MCF 10A (cell line): Measurements from ENCODE around the gene NXPH1. TPM values are rescaled to one million over a fixed set of nuclear protein-coding genes. Genes with fewer than 3 reads are reported as not detected.

Experiments
- BruUV-seq: library from RNA; stranded (reverse); fragments of 400-500 nt; replicated peaks from 2 replicates; lab custom pipeline; 2021; lab: Mats Ljungman, UMichigan
- CTCF ChIA-PET: fragments of 300-600 bp; sonication (Branson Sonifier 250); formaldehyde crosslinking; extraction: SDS; loops from one replicate; lab custom pipeline; 2021; ENCODE audit warnings: antibody characterized with exemption, inconsistent platforms; lab: Yijun Ruan, JAX
- POLR2A ChIA-PET: fragments of 300-600, 350-650 bp; sonication (Branson Sonifier 250); formaldehyde crosslinking; extraction: SDS; loops from one replicate; lab custom pipeline; 2020; ENCODE audit warnings: antibody characterized with exemption, inconsistent platforms; lab: Yijun Ruan, JAX
- DNase-seq: peaks from one replicate; pipeline ENCODE4 v3.0.0-alpha.2; 2018; ENCODE audit not compliant: unreplicated experiment
- H3K27ac Mint-ChIP-seq: one replicate; pipeline ENCODE4 v1.8.0; 2022; ENCODE audit warnings: mild to moderate bottlenecking, low read depth, mixed read lengths; ENCODE audit not compliant: unreplicated experiment
- H3K27me3 Mint-ChIP-seq: one replicate; pipeline ENCODE4 v1.8.0; 2022; ENCODE audit warnings: mixed read lengths; ENCODE audit not compliant: insufficient read depth, unreplicated experiment
- H3K36me3 Mint-ChIP-seq: one replicate; pipeline ENCODE4 v1.8.0; 2022; ENCODE audit warnings: mild to moderate bottlenecking, moderate library complexity, mixed read lengths; ENCODE audit not compliant: insufficient read depth, unreplicated experiment
- H3K4me1 Mint-ChIP-seq: one replicate; pipeline ENCODE4 v1.8.0; 2022; ENCODE audit warnings: mixed read lengths; ENCODE audit not compliant: insufficient read depth, unreplicated experiment
- H3K4me3 Mint-ChIP-seq: one replicate; pipeline ENCODE4 v1.8.0; 2022; ENCODE audit warnings: mild to moderate bottlenecking, moderate library complexity, mixed read lengths; ENCODE audit not compliant: unreplicated experiment
- H3K9me3 Mint-ChIP-seq: one replicate; pipeline ENCODE4 v1.8.0; 2022; ENCODE audit warnings: mixed read lengths; ENCODE audit not compliant: unreplicated experiment
- CTCF ChIP-seq: fragments of 200-600 bp; IDR thresholded peaks from one replicate; pipeline ENCODE4 v1.8.0; 2022; ENCODE audit warnings: antibody characterized with exemption, mild to moderate bottlenecking; ENCODE audit not compliant: unreplicated experiment
- intact Hi-C: fragments of 100-400 bp; cut with micrococcal nuclease; formaldehyde crosslinking; loops from 2 replicates; pipeline ENCODE4 v1.14.1; 2022
- total RNA-seq: library from RNA; stranded (reverse); gene quantifications from 2 replicates; pipeline ENCODE4 v1.2.3, GENCODE V29; 2022

Gene NXPH1
- total RNA-seq, 1 experiment from 2014 or later: not detected

GRCh38 chr7:8443576-8444467 is 10.4 kb downstream of the NXPH1 start:
- CTCF ChIA-PET: no interaction called here

GRCh38 chr7:8444468-8444769 is 11.0 kb downstream of the NXPH1 start:
- H3K4me3 Mint-ChIP-seq: no peak overlapping the region
- intact Hi-C loops: no loop called here
- ChIA-PET CTCF (no interaction called here), POLR2A (no interaction called here)
- peaks cover 8% of the 10 kb centered on the region for H3K9me3 Mint-ChIP-seq
- H3K36me3 Mint-ChIP-seq: no peaks in the 10 kb centered on the region
- peaks cover 18% of the 10 kb centered on the region for H3K27me3 Mint-ChIP-seq
- no peak for TF ChIP-seq CTCF
- no peak overlapping the region for H3K27ac Mint-ChIP-seq
- no peak for DNase-seq
- no peaks in the 10 kb centered on the region for H3K4me1 Mint-ChIP-seq
- BruUV-seq: no TSS peak

More at GRCh38 chr7:8443576-8444467, 10.4 kb downstream of the NXPH1 start:
- no TSS peak for BruUV-seq
- Mint-ChIP-seq H3K27me3 (peaks cover 19% of the 10 kb centered on the region), H3K9me3 (peaks cover 8% of the 10 kb centered on the region), H3K27ac (no peak overlapping the region), H3K36me3 (no peaks in the 10 kb centered on the region), H3K4me1 (no peaks in the 10 kb centered on the region), H3K4me3 (no peak overlapping the region)
- DNase-seq: no peak
- intact Hi-C loops: no loop called here
- TF ChIP-seq CTCF: no peak
- POLR2A ChIA-PET: no interaction called here

GRCh38 chr7:8453535-8453934 is 20.1 kb downstream of the NXPH1 start:
- H3K27me3 Mint-ChIP-seq: peaks cover 45% of the 10 kb centered on the region
- ChIA-PET CTCF (no interaction called here), POLR2A (no interaction called here)
- DNase-seq: no peak
- no TSS peak for BruUV-seq
- H3K36me3 Mint-ChIP-seq: peaks cover 7% of the 10 kb centered on the region
- no peak overlapping the region for H3K27ac Mint-ChIP-seq
- TF ChIP-seq CTCF: no peak
- no peaks in the 10 kb centered on the region for H3K9me3 Mint-ChIP-seq
- no peak overlapping the region for H3K4me3 Mint-ChIP-seq
- intact Hi-C loops: no loop called here
- H3K4me1 Mint-ChIP-seq: no peaks in the 10 kb centered on the region

- Mint-ChIP-seq H3K9me3 (no peaks in the 10 kb centered on the region), H3K4me3 (no peak overlapping the region), H3K27ac (no peak overlapping the region), H3K36me3 (peaks cover 7% of the 10 kb centered on the region), H3K4me1 (no peaks in the 10 kb centered on the region), H3K27me3 (peaks cover 41% of the 10 kb centered on the region)
- intact Hi-C loops: no loop called here
- no TSS peak for BruUV-seq
- DNase-seq: no peak
- CTCF ChIA-PET: interaction anchor here (0.6 kb wide), 1 partner anchor 24 kb away, joined by 3 read pairs; no protein-coding TSS in a partner anchor
- no peak for TF ChIP-seq CTCF
- POLR2A ChIA-PET: no interaction called here
Measured at GRCh38 chr7:8455426-8455825, 22.0 kb downstream of the NXPH1 start.
